ENCODE measurements around the gene ZSWIM4. TPM values are rescaled to one million over a fixed set of nuclear protein-coding genes. Genes with fewer than 3 reads are reported as not detected.
A peak's percentile ranks its signal among the peaks of the same experiment; 100 is the strongest.

ZSWIM4 gene
- total RNA-seq, 2 donors from 2014 or later, result 9.7 to 14.2 TPM

DNA sequence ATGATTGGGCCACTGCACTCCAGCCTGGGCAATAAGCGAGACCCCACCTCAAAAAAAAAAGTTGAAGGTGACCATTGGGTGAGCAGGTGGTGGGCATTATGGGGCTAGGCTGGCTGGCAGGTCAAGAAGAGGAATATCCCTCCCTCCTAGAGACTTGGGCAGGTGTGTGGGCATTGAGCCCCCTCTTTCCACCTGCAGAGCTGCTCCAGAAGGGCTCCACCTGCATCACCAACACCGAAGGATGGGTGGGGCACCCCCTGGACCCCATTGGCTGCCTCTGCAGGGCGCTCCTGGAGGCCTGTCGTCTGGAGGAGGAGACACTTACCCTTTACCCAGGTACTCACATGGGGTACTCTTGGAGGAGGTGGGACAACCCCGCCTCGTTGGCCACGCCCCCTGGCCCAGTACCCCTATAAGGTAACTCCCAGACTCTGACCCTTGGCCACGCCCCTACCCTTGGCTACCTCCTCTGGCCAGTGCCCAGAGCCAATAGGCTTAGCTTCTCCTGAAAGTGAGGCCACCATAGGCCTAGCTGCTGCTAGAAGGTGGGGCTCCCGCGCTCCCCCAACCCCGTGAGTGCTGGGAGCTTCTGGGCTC lies 21.9 kb downstream of the ZSWIM4 start:
- Histone ChIP-seq H3K4me3 (peak overlapping the region in 1 of 2 donors; percentile 23), H3K27me3 (replicated peaks; ENCODE audit: insufficient read depth) (no peaks in the 10 kb centered on the region), H3K27ac (peak overlapping the region; percentile 26 to 52), H3K36me3 (no peaks in the 10 kb centered on the region), H3K9me3 (no peaks in the 10 kb centered on the region), H3K4me1 (replicated peaks) (peaks cover 2% of the 10 kb centered on the region)
- peak; percentile 33 for DNase-seq (ENCODE audit: low spot score)
- intact Hi-C loops (cut with DNase I), result no loop called here
- TF ChIP-seq, protein P1, sequence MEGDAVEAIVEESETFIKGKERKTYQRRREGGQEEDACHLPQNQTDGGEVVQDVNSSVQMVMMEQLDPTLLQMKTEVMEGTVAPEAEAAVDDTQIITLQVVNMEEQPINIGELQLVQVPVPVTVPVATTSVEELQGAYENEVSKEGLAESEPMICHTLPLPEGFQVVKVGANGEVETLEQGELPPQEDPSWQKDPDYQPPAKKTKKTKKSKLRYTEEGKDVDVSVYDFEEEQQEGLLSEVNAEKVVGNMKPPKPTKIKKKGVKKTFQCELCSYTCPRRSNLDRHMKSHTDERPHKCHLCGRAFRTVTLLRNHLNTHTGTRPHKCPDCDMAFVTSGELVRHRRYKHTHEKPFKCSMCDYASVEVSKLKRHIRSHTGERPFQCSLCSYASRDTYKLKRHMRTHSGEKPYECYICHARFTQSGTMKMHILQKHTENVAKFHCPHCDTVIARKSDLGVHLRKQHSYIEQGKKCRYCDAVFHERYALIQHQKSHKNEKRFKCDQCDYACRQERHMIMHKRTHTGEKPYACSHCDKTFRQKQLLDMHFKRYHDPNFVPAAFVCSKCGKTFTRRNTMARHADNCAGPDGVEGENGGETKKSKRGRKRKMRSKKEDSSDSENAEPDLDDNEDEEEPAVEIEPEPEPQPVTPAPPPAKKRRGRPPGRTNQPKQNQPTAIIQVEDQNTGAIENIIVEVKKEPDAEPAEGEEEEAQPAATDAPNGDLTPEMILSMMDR (IDR thresholded peaks at IDR 0.05), result no peak
- no peak for TF ChIP-seq POLR2AphosphoS5 (IDR thresholded peaks at IDR 0.05)
- TF ChIP-seq POLR2A (IDR thresholded peaks at IDR 0.05), result no peak
- WGBS, result 64% methylated on average over 11 of the region's 11 CpGs

DNA sequence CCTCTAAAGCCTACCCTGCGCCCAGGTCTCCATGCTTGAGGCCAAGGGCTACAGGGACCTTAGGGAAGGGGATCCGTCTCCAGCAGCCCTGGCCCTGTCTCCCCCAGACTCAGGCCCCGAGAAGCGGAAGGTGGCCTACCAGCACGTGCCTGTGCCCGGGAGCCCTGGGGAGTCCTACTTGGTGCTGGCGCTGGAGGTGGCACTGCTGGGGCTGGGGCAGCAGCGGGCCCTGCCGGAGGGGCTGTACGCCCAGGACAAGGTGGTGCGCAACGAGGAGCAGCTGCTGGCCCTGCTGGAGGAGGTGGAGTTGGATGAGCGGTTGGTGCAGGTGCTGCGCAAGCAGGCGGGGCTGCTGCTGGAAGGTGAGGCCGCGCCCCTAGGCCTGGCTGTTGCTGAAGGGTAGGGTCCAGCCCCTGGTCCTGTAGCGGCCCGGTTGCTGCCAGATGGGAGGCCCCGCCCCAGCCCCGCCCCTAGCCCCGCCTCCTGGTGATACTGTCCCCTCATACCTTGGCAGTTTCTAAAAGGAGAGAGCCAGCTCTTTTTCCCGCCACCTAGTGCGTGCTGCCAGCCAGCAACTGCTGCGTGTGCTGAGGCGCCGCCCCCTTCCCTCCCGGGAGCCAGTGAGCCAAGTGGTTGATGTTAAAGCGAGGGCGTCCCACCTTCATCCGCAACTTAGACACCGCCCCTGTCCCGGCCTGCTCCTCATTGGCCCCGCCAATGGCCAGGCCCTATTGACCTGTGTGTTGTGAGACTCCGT lies 22.6 kb downstream of the ZSWIM4 start:
- 43% methylated on average over 32 of the region's 35 CpGs for WGBS
- H3K4me1 ChIP-seq (replicated peaks), result peaks cover 2% of the 10 kb centered on the region
- no peaks in the 10 kb centered on the region for H3K36me3 ChIP-seq
- H3K9me3 ChIP-seq, result no peaks in the 10 kb centered on the region
- peak overlapping the region; percentile 26 to 52 for H3K27ac ChIP-seq
- H3K27me3 ChIP-seq (replicated peaks; ENCODE audit: insufficient read depth), result no peaks in the 10 kb centered on the region
- DNase-seq (ENCODE audit: low spot score), result peak; percentile 81
- H3K4me3 ChIP-seq, result peak overlapping the region in 1 of 2 donors; percentile 23
- TF ChIP-seq POLR2AphosphoS5 (IDR thresholded peaks at IDR 0.05) (peak; percentile 71), POLR2A (IDR thresholded peaks at IDR 0.05) (peak; percentile 34)
- TF ChIP-seq, protein P1 (IDR thresholded peaks at IDR 0.05), result no peak
- intact Hi-C loops (cut with DNase I), result no loop called here

DNA sequence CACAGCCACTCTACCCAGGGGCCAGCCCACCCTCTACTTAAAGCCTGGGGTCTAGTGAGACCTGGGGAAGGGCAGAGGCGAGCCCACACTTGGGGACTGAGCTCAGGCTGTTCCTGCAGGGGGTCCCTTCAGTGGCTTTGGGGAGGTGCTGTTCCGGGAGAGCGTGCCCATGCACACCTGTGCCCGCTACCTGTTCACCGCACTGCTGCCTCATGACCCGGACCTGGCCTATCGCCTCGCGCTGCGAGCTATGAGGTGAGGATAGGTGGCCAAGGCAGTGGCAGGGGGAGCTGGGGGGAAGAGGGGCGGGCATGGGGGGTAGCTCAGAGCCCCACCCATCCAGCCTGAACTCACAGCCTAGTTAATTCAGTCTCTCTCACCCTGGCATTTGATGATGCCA lies 24.0 kb downstream of the ZSWIM4 start:
- H3K27me3 ChIP-seq (replicated peaks; ENCODE audit: insufficient read depth), result no peaks in the 10 kb centered on the region
- peaks cover 2% of the 10 kb centered on the region for H3K4me1 ChIP-seq (replicated peaks)
- DNase-seq (ENCODE audit: low spot score), result no peak
- H3K9me3 ChIP-seq, result no peaks in the 10 kb centered on the region
- H3K36me3 ChIP-seq, result no peaks in the 10 kb centered on the region
- no peak overlapping the region for H3K4me3 ChIP-seq
- TF ChIP-seq POLR2A (IDR thresholded peaks at IDR 0.05) (no peak), POLR2AphosphoS5 (IDR thresholded peaks at IDR 0.05) (no peak)
- TF ChIP-seq, protein P1 (IDR thresholded peaks at IDR 0.05), result no peak
- 95% methylated on average over 11 of the region's 11 CpGs for WGBS
- no peak overlapping the region for H3K27ac ChIP-seq
- intact Hi-C loops (cut with DNase I), result no loop called here

DNA sequence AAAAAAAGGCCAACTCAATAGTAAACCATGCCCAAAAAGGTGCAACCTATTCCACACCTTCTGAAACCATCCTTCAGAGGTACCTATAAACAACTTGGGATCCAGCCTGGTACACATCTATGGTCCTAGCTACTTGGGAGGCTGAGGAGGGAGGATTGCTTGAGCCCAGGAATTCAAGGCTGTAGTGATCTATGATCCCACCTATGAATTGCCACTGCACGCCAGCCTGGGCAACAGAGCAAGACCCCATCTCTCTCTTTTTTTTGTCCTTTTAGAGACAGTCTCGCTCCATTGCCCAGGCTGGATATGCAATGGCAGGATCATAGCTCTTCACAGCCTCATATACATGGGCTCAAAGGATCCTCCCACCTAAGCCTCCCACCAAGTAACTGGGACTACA lies 26.0 kb downstream of the ZSWIM4 start:
- no peaks in the 10 kb centered on the region for H3K27me3 ChIP-seq (replicated peaks; ENCODE audit: insufficient read depth)
- WGBS, result 94% methylated on average over 2 of the region's 2 CpGs
- TF ChIP-seq, protein P1 (IDR thresholded peaks at IDR 0.05), result no peak
- no peak for TF ChIP-seq POLR2A (IDR thresholded peaks at IDR 0.05)
- no peak for TF ChIP-seq POLR2AphosphoS5 (IDR thresholded peaks at IDR 0.05)
- intact Hi-C loops (cut with DNase I), result no loop called here
- H3K4me3 ChIP-seq, result no peak overlapping the region
- no peak overlapping the region for H3K27ac ChIP-seq
- H3K4me1 ChIP-seq (replicated peaks), result peaks cover 2% of the 10 kb centered on the region
- no peaks in the 10 kb centered on the region for H3K36me3 ChIP-seq
- no peaks in the 10 kb centered on the region for H3K9me3 ChIP-seq
- no peak for DNase-seq (ENCODE audit: low spot score)

DNA sequence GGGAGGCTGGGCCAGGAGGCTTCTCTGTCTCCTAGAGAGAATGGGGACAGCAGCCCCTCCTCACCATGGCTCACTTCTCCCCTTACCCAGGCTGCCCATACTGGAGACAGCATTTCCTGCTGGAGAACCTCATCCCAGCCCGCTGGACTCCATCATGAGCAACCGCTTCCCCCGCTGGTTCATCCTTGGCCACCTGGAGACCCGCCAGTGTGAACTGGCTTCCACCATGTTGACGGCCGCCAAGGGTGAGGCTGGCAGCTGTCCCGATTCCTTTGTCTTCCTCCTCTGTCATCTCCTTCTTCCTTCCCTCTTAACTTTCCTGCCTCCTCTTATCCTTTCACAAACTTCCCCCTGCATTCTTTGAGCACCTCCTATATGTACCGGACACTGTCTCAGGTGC lies 28.0 kb downstream of the ZSWIM4 start:
- no peaks in the 10 kb centered on the region for H3K4me1 ChIP-seq (replicated peaks)
- no peaks in the 10 kb centered on the region for H3K27me3 ChIP-seq (replicated peaks; ENCODE audit: insufficient read depth)
- DNase-seq (ENCODE audit: low spot score), result no peak
- 81% methylated on average over 8 of the region's 8 CpGs for WGBS
- H3K9me3 ChIP-seq, result no peaks in the 10 kb centered on the region
- H3K36me3 ChIP-seq, result no peaks in the 10 kb centered on the region
- no peak overlapping the region for H3K4me3 ChIP-seq
- TF ChIP-seq, protein P1 (IDR thresholded peaks at IDR 0.05), result no peak
- no peak for TF ChIP-seq POLR2A (IDR thresholded peaks at IDR 0.05)
- no peak for TF ChIP-seq POLR2AphosphoS5 (IDR thresholded peaks at IDR 0.05)
- intact Hi-C loops (cut with DNase I), result no loop called here
- H3K27ac ChIP-seq, result no peak overlapping the region

All from prostate gland (tissue), 2 donors.